Naive thymus-derived CD4-positive, alpha-beta T cell (primary cell): ENCODE measurements around the gene RWDD2A. TPM values are rescaled to one million over a fixed set of nuclear protein-coding genes. Genes with fewer than 3 reads are reported as not detected.

ENCODE experiments used
- ATAC-seq: fragments of 150-1000 bp; cut with Tn5 transposase; 2 replicates; pipeline ENCODE4 v1.10.0; 2021; ENCODE audit warnings: mild to moderate bottlenecking, moderate library complexity
- CTCF ChIA-PET: fragments of 350-600 bp; sonication (Branson Sonifier 250); formaldehyde crosslinking; loops from one replicate; lab custom pipeline; 2021; ENCODE audit warnings: antibody characterized with exemption; lab: Charles Lee
- POLR2A ChIA-PET: fragments of 350-600 bp; sonication (Branson Sonifier 250); formaldehyde crosslinking; loops from one replicate; lab custom pipeline; 2021; ENCODE audit warnings: antibody characterized with exemption, inconsistent platforms; lab: Charles Lee
- DNase-seq, 9 donors: peaks; one replicate each; pipeline versions ENCODE4 v3.0.0 to v3.0.0-alpha.2; 2020 to 2022; ENCODE audit warnings: mixed read lengths in 1 of 9
- H3K27ac ChIP-seq: one replicate; pipeline ENCODE4 v1.7.0; 2013; ENCODE audit warnings: mild to moderate bottlenecking, low read depth, low read length, moderate library complexity
- H3K27me3 ChIP-seq, 2 donors: one replicate each; pipeline ENCODE4 v1.7.0; 2013; ENCODE audit warnings: low read length in 2 of 2, mild to moderate bottlenecking in 2 of 2, moderate library complexity in 2 of 2; ENCODE audit not compliant: control insufficient read depth in 2 of 2, insufficient read depth in 2 of 2
- H3K36me3 ChIP-seq, 3 experiments: 1 replicate in 2 of 3; 2 replicates in 1 of 3; pipeline ENCODE4 v1.7.0; 2013; ENCODE audit warnings: low read length in 3 of 3, mild to moderate bottlenecking in 3 of 3, moderate library complexity in 1 of 3; ENCODE audit not compliant: insufficient read depth in 3 of 3, control insufficient read depth in 2 of 3
- H3K4me1 ChIP-seq, 2 donors: one replicate each; pipeline ENCODE4 v1.7.0; 2013; ENCODE audit warnings: low read length in 2 of 2, mild to moderate bottlenecking in 2 of 2, moderate library complexity in 1 of 2; ENCODE audit not compliant: control insufficient read depth in 2 of 2, insufficient read depth in 2 of 2
- H3K4me3 ChIP-seq: 2 replicates; pipeline ENCODE4 v1.7.0; 2013; ENCODE audit warnings: mild to moderate bottlenecking, low read length
- H3K9me3 ChIP-seq, 3 experiments: 1 replicate in 2 of 3; 2 replicates in 1 of 3; pipeline ENCODE4 v1.7.0; 2013; ENCODE audit warnings: low read length in 3 of 3; ENCODE audit not compliant: control insufficient read depth in 2 of 3
- H3K27ac Mint-ChIP-seq, 9 donors: one replicate each; pipeline ENCODE4 v1.8.0; 2020 to 2022; ENCODE audit warnings: mixed read lengths in 9 of 9, mild to moderate bottlenecking in 8 of 9, moderate library complexity in 5 of 9, inconsistent platforms in 2 of 9
- H3K27me3 Mint-ChIP-seq, 5 donors: one replicate each; pipeline ENCODE4 v1.8.0; 2021 to 2022; ENCODE audit warnings: mixed read lengths in 5 of 5, mild to moderate bottlenecking in 1 of 5
- H3K36me3 Mint-ChIP-seq, 5 donors: one replicate each; pipeline ENCODE4 v1.8.0; 2020 to 2022; ENCODE audit warnings: mixed read lengths in 5 of 5, mild to moderate bottlenecking in 3 of 5, inconsistent platforms in 1 of 5
- H3K4me1 Mint-ChIP-seq, 7 donors: one replicate each; pipeline ENCODE4 v1.8.0; 2020 to 2022; ENCODE audit warnings: mixed read lengths in 7 of 7, mild to moderate bottlenecking in 3 of 7, inconsistent platforms in 1 of 7
- H3K4me3 Mint-ChIP-seq, 10 donors: one replicate each; pipeline ENCODE4 v1.8.0; 2020 to 2022; ENCODE audit warnings: mild to moderate bottlenecking in 10 of 10, mixed read lengths in 10 of 10, moderate library complexity in 6 of 10, inconsistent platforms in 2 of 10
- H3K9me3 Mint-ChIP-seq, 11 donors: one replicate each; pipeline ENCODE4 v1.8.0; 2020 to 2022; ENCODE audit warnings: mixed read lengths in 11 of 11, mild to moderate bottlenecking in 4 of 11, inconsistent platforms in 1 of 11, moderate library complexity in 1 of 11
- intact Hi-C, 2 donors: fragments of 100-400 bp; cut with micrococcal nuclease; formaldehyde crosslinking; loops; one replicate each; pipeline ENCODE4 v1.15.1; 2023
- polyA plus RNA-seq, 2 donors: library from polyadenylated mRNA; unstranded; fragments of 300-500 nt; fragmentation: Illumina TruSeq; gene quantifications; one replicate each; pipeline ENCODE4 v1.2.3, GENCODE V29; 2021
- total RNA-seq, 6 experiments: library from RNA in 5 of 6; stranded (reverse) in 5 of 6; gene quantifications; 1 replicate in 5 of 6; 2 replicates in 1 of 6; pipeline ENCODE4 v1.2.3 and lab custom pipeline; 2021 to 2026

The RWDD2A gene
- total and polyA plus RNA-seq, 7 experiments from 2014 or later = 1.8 to 6.4 (median 3.2) TPM

- intact Hi-C loops = loop anchor here in 1 of 2 donors (2.0 kb wide), 1 partner anchor 47 kb away; no protein-coding TSS in a partner anchor
Measured at GRCh38 chr6:83167726-83168278, 25.4 kb upstream of the RWDD2A start.

GRCh38 chr6:83168556-83168955 is 24.6 kb upstream of the RWDD2A start:
- H3K9me3 Mint-ChIP-seq = no peaks in the 10 kb centered on the region
- Histone ChIP-seq H3K36me3 (peaks cover 0 to 84% (median 18%) of the 10 kb centered on the region in 3 experiments), H3K27me3 (no peaks in the 10 kb centered on the region), H3K9me3 (no peaks in the 10 kb centered on the region), H3K4me3 (no peak overlapping the region), H3K27ac (no peak overlapping the region), H3K4me1 (no peaks in the 10 kb centered on the region)
- no peaks in the 10 kb centered on the region for H3K27me3 Mint-ChIP-seq
- peak overlapping the region in 2 of 9 donors; percentile 38 to 47 for H3K27ac Mint-ChIP-seq
- POLR2A ChIA-PET = no interaction called here
- peaks cover 7 to 58% (median 31%) of the 10 kb centered on the region in 5 donors for H3K36me3 Mint-ChIP-seq
- DNase-seq (no peak), ATAC-seq (no peak)
- intact Hi-C loops = loop anchor here in 1 of 2 donors (2.0 kb wide), 1 partner anchor 46 kb away; no protein-coding TSS in a partner anchor
- no peak overlapping the region for H3K4me3 Mint-ChIP-seq
- peaks cover 0 to 3% (median 0%) of the 10 kb centered on the region in 7 donors for H3K4me1 Mint-ChIP-seq
- CTCF ChIA-PET = no interaction called here

More at GRCh38 chr6:83167726-83168278, 25.4 kb upstream of the RWDD2A start:
- Histone ChIP-seq H3K4me1 (no peaks in the 10 kb centered on the region), H3K4me3 (no peak overlapping the region), H3K36me3 (peaks cover 0 to 84% (median 16%) of the 10 kb centered on the region in 3 experiments), H3K9me3 (no peaks in the 10 kb centered on the region), H3K27ac (no peak overlapping the region), H3K27me3 (no peaks in the 10 kb centered on the region)
- no peak for ATAC-seq
- no peaks in the 10 kb centered on the region for H3K9me3 Mint-ChIP-seq
- H3K4me1 Mint-ChIP-seq = peaks cover 0 to 3% (median 0%) of the 10 kb centered on the region in 7 donors
- CTCF ChIA-PET = no interaction called here
- POLR2A ChIA-PET = no interaction called here
- H3K27me3 Mint-ChIP-seq = no peaks in the 10 kb centered on the region
- no peak for DNase-seq
- no peak overlapping the region for H3K4me3 Mint-ChIP-seq
- peaks cover 7 to 56% (median 32%) of the 10 kb centered on the region in 5 donors for H3K36me3 Mint-ChIP-seq
- H3K27ac Mint-ChIP-seq = peak overlapping the region in 1 of 9 donors; percentile 1

DNA sequence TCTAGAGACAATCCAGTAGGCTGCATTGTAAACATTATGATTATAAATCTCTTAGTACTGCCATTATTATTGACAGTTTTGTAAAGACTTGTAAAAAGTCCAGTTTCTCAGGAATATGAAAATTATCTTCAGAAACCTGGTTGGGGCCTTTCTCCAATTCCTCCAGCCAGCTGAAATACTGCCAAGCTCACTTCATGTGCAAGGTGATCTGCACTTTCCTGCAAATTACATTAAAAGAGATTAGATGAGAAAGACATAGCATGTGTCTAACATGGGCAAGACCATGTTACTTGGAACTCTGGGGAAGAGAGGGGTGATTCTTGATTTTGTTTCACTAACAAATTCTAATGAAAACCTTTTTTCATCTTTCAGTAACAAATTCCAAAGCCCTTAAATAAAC is 24.1 kb upstream of the RWDD2A start:
- H3K27ac Mint-ChIP-seq = peak overlapping the region in 2 of 9 donors; percentile 5 to 47
- H3K27me3 Mint-ChIP-seq = no peaks in the 10 kb centered on the region
- intact Hi-C loops = loop anchor here in 1 of 2 donors (2.0 kb wide), 1 partner anchor 46 kb away; no protein-coding TSS in a partner anchor
- H3K36me3 Mint-ChIP-seq = peaks cover 7 to 54% (median 30%) of the 10 kb centered on the region in 5 donors
- H3K4me1 Mint-ChIP-seq = peaks cover 0 to 3% (median 0%) of the 10 kb centered on the region in 7 donors
- Histone ChIP-seq H3K27ac (no peak overlapping the region), H3K4me3 (no peak overlapping the region), H3K27me3 (no peaks in the 10 kb centered on the region), H3K9me3 (no peaks in the 10 kb centered on the region), H3K4me1 (no peaks in the 10 kb centered on the region), H3K36me3 (peaks cover 0 to 81% (median 18%) of the 10 kb centered on the region in 3 experiments)
- no peak for ATAC-seq
- no peak overlapping the region for H3K4me3 Mint-ChIP-seq
- ChIA-PET CTCF (no interaction called here), POLR2A (no interaction called here)
- DNase-seq = no peak
- H3K9me3 Mint-ChIP-seq = no peaks in the 10 kb centered on the region

- Histone ChIP-seq H3K9me3 (no peaks in the 10 kb centered on the region), H3K36me3 (peaks cover 0 to 77% (median 19%) of the 10 kb centered on the region in 3 experiments), H3K27ac (no peak overlapping the region), H3K27me3 (no peaks in the 10 kb centered on the region), H3K4me3 (no peak overlapping the region), H3K4me1 (no peaks in the 10 kb centered on the region)
- CTCF ChIA-PET = no interaction called here
- no peaks in the 10 kb centered on the region for H3K27me3 Mint-ChIP-seq
- no peaks in the 10 kb centered on the region for H3K9me3 Mint-ChIP-seq
- peaks cover 6 to 54% (median 29%) of the 10 kb centered on the region in 5 donors for H3K36me3 Mint-ChIP-seq
- POLR2A ChIA-PET = no interaction called here
- H3K27ac Mint-ChIP-seq = peak overlapping the region in 2 of 9 donors; percentile 18 to 42
- ATAC-seq = no peak
- H3K4me3 Mint-ChIP-seq = no peak overlapping the region
- intact Hi-C loops = loop anchor here in 1 of 2 donors (2.0 kb wide), 1 partner anchor 45 kb away; no protein-coding TSS in a partner anchor
- H3K4me1 Mint-ChIP-seq = peaks cover 0 to 3% (median 0%) of the 10 kb centered on the region in 7 donors
- DNase-seq = no peak
Measured at GRCh38 chr6:83169511-83169910, 23.6 kb upstream of the RWDD2A start.

DNA sequence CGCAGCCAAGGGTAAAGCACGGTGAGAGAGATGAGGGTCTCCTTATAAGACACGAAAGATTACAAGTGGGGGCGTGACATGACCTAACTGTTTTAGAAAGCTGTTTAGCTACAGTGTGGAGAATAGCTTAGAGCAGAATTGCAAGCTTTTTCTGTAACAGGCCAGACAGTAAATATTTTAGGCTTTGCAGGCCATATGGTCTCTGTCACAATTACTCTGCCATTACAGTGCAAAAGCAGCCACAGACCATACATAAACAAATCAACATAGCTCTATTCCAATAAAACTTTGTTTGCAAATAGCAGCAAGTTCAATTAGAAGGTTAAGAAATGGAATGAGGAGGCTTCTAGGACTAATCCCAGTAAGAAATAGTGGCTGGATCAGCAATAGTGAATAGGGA is 16.9 kb upstream of the RWDD2A start:
- H3K4me1 Mint-ChIP-seq = peaks cover 0 to 14% (median 6%) of the 10 kb centered on the region in 7 donors

DNA sequence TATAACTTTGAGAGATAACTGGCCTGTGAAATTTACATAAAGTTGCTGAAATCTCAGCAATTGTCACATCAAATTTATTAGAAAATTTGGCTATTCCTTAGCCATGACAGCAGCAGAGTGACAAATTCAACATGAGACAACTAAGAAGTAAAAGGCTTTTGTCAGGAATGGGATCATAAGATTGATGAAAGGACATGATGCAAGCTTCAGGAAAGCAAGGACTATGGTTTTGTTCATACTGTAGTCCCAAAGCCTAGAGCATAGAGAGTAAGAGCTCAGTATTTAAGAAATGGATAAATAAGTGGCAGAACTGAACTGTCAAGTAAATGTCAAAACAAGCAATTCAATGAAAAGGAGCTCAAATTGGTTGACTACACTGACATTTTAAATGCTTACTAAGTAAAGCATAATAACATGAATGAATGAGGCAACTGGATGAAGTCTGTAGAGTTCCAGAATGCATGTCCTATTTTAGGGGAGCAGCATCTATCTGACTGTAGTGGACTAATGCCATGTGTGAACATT is 12.7 kb upstream of the RWDD2A start:
- peaks cover 0 to 32% (median 16%) of the 10 kb centered on the region in 7 donors for H3K4me1 Mint-ChIP-seq
- no peaks in the 10 kb centered on the region for H3K27me3 Mint-ChIP-seq
- H3K4me3 Mint-ChIP-seq = no peak overlapping the region
- Histone ChIP-seq H3K9me3 (no peaks in the 10 kb centered on the region), H3K27me3 (no peaks in the 10 kb centered on the region), H3K4me3 (no peak overlapping the region), H3K36me3 (peaks cover 0 to 40% (median 3%) of the 10 kb centered on the region in 3 experiments), H3K27ac (no peak overlapping the region), H3K4me1 (no peaks in the 10 kb centered on the region)
- ChIA-PET POLR2A (no interaction called here), CTCF (no interaction called here)
- no peak for ATAC-seq
- peaks cover 7 to 48% (median 30%) of the 10 kb centered on the region in 5 donors for H3K36me3 Mint-ChIP-seq
- DNase-seq = no peak
- peak overlapping the region in 1 of 9 donors; percentile 14 for H3K27ac Mint-ChIP-seq
- intact Hi-C loops = no loop called here
- no peaks in the 10 kb centered on the region for H3K9me3 Mint-ChIP-seq

More for the DNA sequence above, 16.9 kb upstream of the RWDD2A start:
- H3K27me3 ChIP-seq = no peaks in the 10 kb centered on the region
- DNase-seq (no peak), ATAC-seq (no peak)
- peak overlapping the region in 3 of 9 donors; percentile 7 to 70 (median 11) for H3K27ac Mint-ChIP-seq
- no peaks in the 10 kb centered on the region for H3K9me3 ChIP-seq
- ChIA-PET POLR2A (no interaction called here), CTCF (no interaction called here)
- no peak overlapping the region for H3K4me3 ChIP-seq
- no peaks in the 10 kb centered on the region for H3K9me3 Mint-ChIP-seq
- no peak overlapping the region for H3K4me3 Mint-ChIP-seq
- peaks cover 0 to 33% (median 16%) of the 10 kb centered on the region in 5 donors for H3K36me3 Mint-ChIP-seq
- no peaks in the 10 kb centered on the region for H3K27me3 Mint-ChIP-seq
- intact Hi-C loops = no loop called here
- peaks cover 3 to 36% (median 10%) of the 10 kb centered on the region in 3 experiments for H3K36me3 ChIP-seq
- no peaks in the 10 kb centered on the region for H3K4me1 ChIP-seq
- no peak overlapping the region for H3K27ac ChIP-seq
